ENCODE measurements around the gene PHOSPHO2. TPM values are rescaled to one million over a fixed set of nuclear protein-coding genes. Genes with fewer than 3 reads are reported as not detected.

Gene PHOSPHO2
- polyA plus RNA-seq, 3 donors: 12.5 to 19.9 (median 15.2) TPM

DNA sequence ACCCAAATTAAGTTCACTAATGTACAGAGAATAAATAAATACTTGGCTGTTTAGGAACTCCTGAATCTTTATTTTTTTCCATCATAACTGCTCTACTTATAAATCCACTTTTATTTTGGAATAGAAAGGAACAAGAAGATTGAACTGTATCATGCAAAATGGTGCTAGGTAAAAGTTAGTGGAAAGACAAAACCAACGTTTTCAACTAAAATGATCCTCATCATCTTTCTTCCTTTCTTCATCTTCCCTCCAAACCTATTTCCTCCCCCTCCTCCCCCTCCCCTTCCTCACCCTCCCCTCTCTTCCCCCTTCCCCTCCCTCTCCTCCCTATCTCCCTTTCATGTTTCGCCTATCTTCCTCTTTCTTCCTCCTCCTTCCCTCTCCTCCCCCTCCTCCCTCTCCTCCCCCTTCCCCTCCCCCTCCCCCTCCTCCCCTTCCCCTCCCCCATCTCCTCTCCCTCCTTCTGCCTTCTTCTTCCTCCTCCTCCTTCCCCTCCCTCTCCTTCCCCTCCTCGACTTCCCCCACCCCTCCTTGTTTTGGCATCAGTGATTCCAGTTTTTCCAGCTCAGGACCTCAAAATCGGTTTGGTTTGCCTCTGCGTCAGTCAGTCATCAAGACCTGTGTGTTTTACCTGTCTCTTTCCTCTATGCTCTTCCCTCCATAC lies 44.4 kb downstream of the PHOSPHO2 start:
- no peak for DNase-seq (ENCODE audit: extremely low read depth in 1 of 11, low read depth in 9 of 11, low spot score in 4 of 11)

- DNase-seq (ENCODE audit: extremely low read depth in 1 of 11, low read depth in 9 of 11, low spot score in 4 of 11): no peak
Measured at GRCh38 chr2:169739351-169739750, 45.1 kb downstream of the PHOSPHO2 start.

DNA sequence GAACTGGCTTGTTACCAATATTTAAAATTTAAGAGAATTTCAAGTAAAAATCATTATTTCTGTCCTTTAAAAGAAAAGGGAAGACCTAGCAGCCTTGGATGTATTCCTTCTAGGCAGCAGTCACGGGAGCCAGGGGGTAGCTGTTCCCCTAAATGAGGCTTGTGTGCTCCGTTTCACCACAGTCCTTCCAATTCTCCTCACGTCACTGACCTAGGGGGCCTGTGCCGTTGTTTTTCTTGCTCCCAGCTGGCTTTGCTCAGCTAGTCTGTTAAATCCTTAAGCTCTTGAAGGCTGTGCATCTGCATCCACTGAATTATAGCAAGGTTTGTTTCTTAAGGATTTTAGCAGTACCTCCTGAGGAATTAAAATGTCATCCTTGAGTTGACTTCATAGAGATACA lies 49.3 kb downstream of the PHOSPHO2 start:
- DNase-seq (ENCODE audit: extremely low read depth in 1 of 11, low read depth in 9 of 11, low spot score in 4 of 11): peak in 7 of 11 donors; percentile 29 to 65 (median 46)

GRCh38 chr2:169746240-169746639 lies 52.0 kb downstream of the PHOSPHO2 start:
- DNase-seq (ENCODE audit: extremely low read depth in 1 of 11, low read depth in 9 of 11, low spot score in 4 of 11): no peak

GRCh38 chr2:169748319-169748718 lies 54.0 kb downstream of the PHOSPHO2 start:
- DNase-seq (ENCODE audit: extremely low read depth in 1 of 11, low read depth in 9 of 11, low spot score in 4 of 11): no peak

Other genes starting within 250 kb of the PHOSPHO2 start
- gene BBS5, start 215.0 kb upstream of the PHOSPHO2 start, polyA plus RNA-seq (ENCODE audit: insufficient read length in 3 of 3): 10 to 100 TPM in 2 of 3 donors, 1 to 10 TPM in 1; 9.1 to 20.3 (median 12.4) TPM
- gene KLHL41, start 184.8 kb upstream of the PHOSPHO2 start, polyA plus RNA-seq (ENCODE audit: insufficient read length in 3 of 3): 1 to 10 TPM; 1.2 to 2.1 (median 1.5) TPM
- 10 to 100 TPM; 30.0 to 40.6 (median 33.3) TPM for gene FASTKD1, start 120.6 kb upstream of the PHOSPHO2 start, polyA plus RNA-seq (ENCODE audit: insufficient read length in 3 of 3)
- 100 to 1,000 TPM in 1 of 3 donors, 10 to 100 TPM in 2; 92.7 to 113 (median 96.7) TPM for gene PPIG, start 110.1 kb upstream of the PHOSPHO2 start, polyA plus RNA-seq (ENCODE audit: insufficient read length in 3 of 3)
- 1 to 10 TPM; 3.7 to 5.5 (median 3.8) TPM for gene CFAP210, start 64 bp upstream of the PHOSPHO2 start, polyA plus RNA-seq (ENCODE audit: insufficient read length in 3 of 3)
- gene KLHL23, start 39.4 kb downstream of the PHOSPHO2 start, polyA plus RNA-seq (ENCODE audit: insufficient read length in 3 of 3): 10 to 100 TPM; 28.0 to 44.8 (median 36.0) TPM
- 100 to 1,000 TPM; 167 to 226 (median 173) TPM for gene SSB, start 104.4 kb downstream of the PHOSPHO2 start, polyA plus RNA-seq (ENCODE audit: insufficient read length in 3 of 3)
- gene METTL5, start 130.4 kb downstream of the PHOSPHO2 start, polyA plus RNA-seq (ENCODE audit: insufficient read length in 3 of 3): 10 to 100 TPM; 48.4 to 53.1 (median 51.9) TPM
- gene UBR3, start 133.0 kb downstream of the PHOSPHO2 start, polyA plus RNA-seq (ENCODE audit: insufficient read length in 3 of 3): 10 to 100 TPM; 32.4 to 43.6 (median 40.4) TPM

Data from renal cortex interstitium (tissue), 11 donors.